SK-N-SH treated with all-trans-retinoic acid at 6 μM for 48 hours (cell line): ENCODE measurements around the gene TSPAN15.

Source experiments
- ATAC-seq: fragments of 200-7000 bp; cut with Tn5 transposase; 3 replicates; pipeline ENCODE4 v1.9.1; 2020; ENCODE audit warnings: mild to moderate bottlenecking, moderate library complexity
- ARNTL ChIP-seq: fragments of 450-650 bp; formaldehyde crosslinking; IDR thresholded peaks from 2 replicates; pipeline ENCODE4 v1.5.0; 2020; ENCODE audit warnings: low read depth, mild to moderate bottlenecking, moderate library complexity, borderline replicate concordance
- BACH2 ChIP-seq: fragments of 250-450 bp; sonication (Bioruptor Pico); IDR thresholded peaks from 2 replicates; pipeline ENCODE4 v1.9.0; 2021; ENCODE audit warnings: mild to moderate bottlenecking, borderline replicate concordance
- CSDC2 ChIP-seq: fragments of 250-450 bp; sonication (Bioruptor Pico); IDR thresholded peaks from 2 replicates; pipeline ENCODE4 v1.5.0; 2020; ENCODE audit warnings: mild to moderate bottlenecking, moderate library complexity
- ESRRG ChIP-seq: fragments of 250-450 bp; sonication (Bioruptor Pico); IDR thresholded peaks from 2 replicates; pipeline ENCODE4 v1.6.1; 2021; ENCODE audit warnings: mild to moderate bottlenecking
- GLIS3 ChIP-seq: fragments of 250-450 bp; sonication (Bioruptor Pico); IDR thresholded peaks from 2 replicates; pipeline ENCODE4 v1.5.0; 2020; ENCODE audit warnings: mild to moderate bottlenecking, moderate library complexity
- ISL1 ChIP-seq: fragments of 250-450 bp; sonication (Bioruptor Pico); IDR thresholded peaks from 2 replicates; pipeline ENCODE4 v2.1.2; 2022; ENCODE audit warnings: mild to moderate bottlenecking, moderate library complexity
- OSR1 ChIP-seq: fragments of 250-450 bp; sonication (Bioruptor Pico); IDR thresholded peaks from 2 replicates; pipeline ENCODE4 v1.8.0; 2022; ENCODE audit warnings: moderate library complexity, mild to moderate bottlenecking, inconsistent platforms
- PPARA ChIP-seq: fragments of 250-450 bp; sonication (Bioruptor Pico); IDR thresholded peaks from 2 replicates; pipeline ENCODE4 v1.5.0; 2020; ENCODE audit warnings: mild to moderate bottlenecking, borderline replicate concordance
- RARB ChIP-seq: fragments of 250-450 bp; sonication (Bioruptor Pico); IDR thresholded peaks from 2 replicates; pipeline ENCODE4 v1.8.0; 2021; ENCODE audit warnings: mild to moderate bottlenecking, moderate library complexity
- SNAI2 ChIP-seq: fragments of 250-450 bp; sonication (Bioruptor Pico); IDR thresholded peaks from 2 replicates; pipeline ENCODE4 v1.5.0; 2020; ENCODE audit warnings: mild to moderate bottlenecking, moderate library complexity
- TCF4 ChIP-seq: fragments of 250-450 bp; sonication (Bioruptor Pico); IDR thresholded peaks from 2 replicates; pipeline ENCODE4 v1.8.0; 2021; ENCODE audit warnings: mild to moderate bottlenecking, moderate library complexity, borderline replicate concordance
- TOX ChIP-seq: fragments of 250-450 bp; sonication (Bioruptor Pico); IDR thresholded peaks from 2 replicates; pipeline ENCODE4 v1.8.0; 2021; ENCODE audit warnings: mild to moderate bottlenecking, moderate library complexity, borderline replicate concordance
- ZC3H10 ChIP-seq: fragments of 250-450 bp; sonication (Bioruptor Pico); IDR thresholded peaks from 2 replicates; pipeline ENCODE4 v1.5.1; 2021; ENCODE audit warnings: mild to moderate bottlenecking, moderate library complexity
- ZFP3 ChIP-seq: fragments of 250-450 bp; sonication (Bioruptor Pico); IDR thresholded peaks from 2 replicates; pipeline ENCODE4 v1.5.0; 2020; ENCODE audit warnings: mild to moderate bottlenecking, moderate library complexity
- ZFP30 ChIP-seq: fragments of 450-650 bp; formaldehyde crosslinking; IDR thresholded peaks from 2 replicates; pipeline ENCODE4 v1.5.0; 2022; ENCODE audit warnings: mild to moderate bottlenecking, moderate library complexity
- ZNF565 ChIP-seq: fragments of 450-650 bp; formaldehyde crosslinking; conservative IDR thresholded peaks from 2 replicates; pipeline ENCODE4 v1.5.0; 2020; ENCODE audit warnings: low read depth, mild to moderate bottlenecking, moderate library complexity
- ZNF70 ChIP-seq: fragments of 450-650 bp; formaldehyde crosslinking; IDR thresholded peaks from 2 replicates; pipeline ENCODE4 v1.5.0; 2020; ENCODE audit warnings: mild to moderate bottlenecking, moderate library complexity
- ZNF8 ChIP-seq: fragments of 450-650 bp; formaldehyde crosslinking; IDR thresholded peaks from 2 replicates; pipeline ENCODE4 v1.5.0; 2020; ENCODE audit warnings: mild to moderate bottlenecking, moderate library complexity
- TF ChIP-seq, protein P1 (sequence below): fragments of 250-450 bp; sonication (Bioruptor Pico); IDR thresholded peaks from 2 replicates; pipeline ENCODE4 v1.5.1; 2020; ENCODE audit warnings: low read depth, mild to moderate bottlenecking, moderate library complexity
- TF ChIP-seq, protein P2 (sequence below): fragments of 250-450 bp; sonication (Bioruptor Pico); IDR thresholded peaks from 2 replicates; pipeline ENCODE4 v1.8.0; 2021; ENCODE audit warnings: low read depth, mild to moderate bottlenecking, moderate library complexity, borderline replicate concordance
- TF ChIP-seq, protein P3 (sequence below): fragments of 250-450 bp; sonication (Bioruptor Pico); IDR thresholded peaks from 2 replicates; pipeline ENCODE4 v1.5.1; 2021; ENCODE audit warnings: mild to moderate bottlenecking, moderate library complexity
- TF ChIP-seq, protein P4 (sequence below): fragments of 250-450 bp; sonication (Bioruptor Pico); IDR thresholded peaks from 2 replicates; pipeline ENCODE4 v1.8.0; 2020; ENCODE audit warnings: mild to moderate bottlenecking, moderate library complexity, borderline replicate concordance

TSPAN15 gene

DNA sequence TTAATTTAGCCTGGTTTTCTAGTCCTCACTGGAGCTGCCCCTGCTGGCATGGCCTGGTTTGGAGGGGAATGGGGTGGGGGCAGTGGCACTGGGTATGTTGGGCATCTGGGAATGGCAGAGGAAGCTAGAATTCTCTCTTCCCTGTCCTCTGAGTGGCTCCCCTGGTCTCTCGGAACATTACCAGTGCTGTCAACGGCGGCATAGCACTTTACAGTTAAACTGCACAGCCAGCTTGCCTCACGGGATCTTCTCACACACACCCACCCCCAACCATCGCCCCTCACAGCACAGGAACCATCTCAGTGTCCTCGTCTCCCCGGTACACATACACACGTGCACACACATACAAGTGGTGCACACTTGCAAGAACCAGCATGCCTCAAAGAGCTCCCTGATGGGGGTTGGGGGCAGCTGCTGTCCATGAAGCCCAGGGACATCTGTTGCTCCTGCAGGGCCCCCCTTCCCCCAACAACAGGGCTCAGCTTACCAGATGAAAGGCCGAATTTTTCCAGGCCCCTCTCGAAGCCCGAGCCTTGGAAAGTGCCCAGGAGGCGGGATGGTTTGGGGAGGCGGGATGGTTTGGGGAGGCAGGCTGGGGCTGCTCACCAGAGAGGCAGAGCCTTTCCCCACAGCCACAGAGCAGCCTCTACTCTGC is 41.0 kb downstream of the TSPAN15 start:
- no peak; the same call in 2 of the 3 replicates for ATAC-seq
- TF ChIP-seq ZNF70 (no peak), ISL1 (CRISPR knock-in tag) (no peak), ARNTL (CRISPR knock-in tag) (no peak), OSR1 (no peak), RARB (CRISPR knock-in tag) (no peak), TOX (CRISPR knock-in tag) (no peak), PPARA (no peak), ESRRG (CRISPR knock-in tag) (no peak), ZFP30 (CRISPR knock-in tag) (no peak), SNAI2 (CRISPR knock-in tag) (no peak), GLIS3 (CRISPR knock-in tag) (no peak), CSDC2 (CRISPR knock-in tag) (no peak), ZFP3 (CRISPR knock-in tag) (no peak), TCF4 (no peak)
- TF ChIP-seq, protein P1, sequence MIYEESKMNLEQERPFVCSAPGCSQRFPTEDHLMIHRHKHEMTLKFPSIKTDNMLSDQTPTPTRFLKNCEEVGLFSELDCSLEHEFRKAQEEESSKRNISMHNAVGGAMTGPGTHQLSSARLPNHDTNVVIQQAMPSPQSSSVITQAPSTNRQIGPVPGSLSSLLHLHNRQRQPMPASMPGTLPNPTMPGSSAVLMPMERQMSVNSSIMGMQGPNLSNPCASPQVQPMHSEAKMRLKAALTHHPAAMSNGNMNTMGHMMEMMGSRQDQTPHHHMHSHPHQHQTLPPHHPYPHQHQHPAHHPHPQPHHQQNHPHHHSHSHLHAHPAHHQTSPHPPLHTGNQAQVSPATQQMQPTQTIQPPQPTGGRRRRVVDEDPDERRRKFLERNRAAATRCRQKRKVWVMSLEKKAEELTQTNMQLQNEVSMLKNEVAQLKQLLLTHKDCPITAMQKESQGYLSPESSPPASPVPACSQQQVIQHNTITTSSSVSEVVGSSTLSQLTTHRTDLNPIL (CRISPR knock-in tag), result no peak
- TF ChIP-seq, protein P2, sequence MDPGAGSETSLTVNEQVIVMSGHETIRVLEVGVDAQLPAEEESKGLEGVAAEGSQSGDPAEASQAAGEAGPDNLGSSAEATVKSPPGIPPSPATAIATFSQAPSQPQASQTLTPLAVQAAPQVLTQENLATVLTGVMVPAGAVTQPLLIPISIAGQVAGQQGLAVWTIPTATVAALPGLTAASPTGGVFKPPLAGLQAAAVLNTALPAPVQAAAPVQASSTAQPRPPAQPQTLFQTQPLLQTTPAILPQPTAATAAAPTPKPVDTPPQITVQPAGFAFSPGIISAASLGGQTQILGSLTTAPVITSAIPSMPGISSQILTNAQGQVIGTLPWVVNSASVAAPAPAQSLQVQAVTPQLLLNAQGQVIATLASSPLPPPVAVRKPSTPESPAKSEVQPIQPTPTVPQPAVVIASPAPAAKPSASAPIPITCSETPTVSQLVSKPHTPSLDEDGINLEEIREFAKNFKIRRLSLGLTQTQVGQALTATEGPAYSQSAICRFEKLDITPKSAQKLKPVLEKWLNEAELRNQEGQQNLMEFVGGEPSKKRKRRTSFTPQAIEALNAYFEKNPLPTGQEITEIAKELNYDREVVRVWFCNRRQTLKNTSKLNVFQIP (CRISPR knock-in tag), result no peak
- TF ChIP-seq, protein P3, sequence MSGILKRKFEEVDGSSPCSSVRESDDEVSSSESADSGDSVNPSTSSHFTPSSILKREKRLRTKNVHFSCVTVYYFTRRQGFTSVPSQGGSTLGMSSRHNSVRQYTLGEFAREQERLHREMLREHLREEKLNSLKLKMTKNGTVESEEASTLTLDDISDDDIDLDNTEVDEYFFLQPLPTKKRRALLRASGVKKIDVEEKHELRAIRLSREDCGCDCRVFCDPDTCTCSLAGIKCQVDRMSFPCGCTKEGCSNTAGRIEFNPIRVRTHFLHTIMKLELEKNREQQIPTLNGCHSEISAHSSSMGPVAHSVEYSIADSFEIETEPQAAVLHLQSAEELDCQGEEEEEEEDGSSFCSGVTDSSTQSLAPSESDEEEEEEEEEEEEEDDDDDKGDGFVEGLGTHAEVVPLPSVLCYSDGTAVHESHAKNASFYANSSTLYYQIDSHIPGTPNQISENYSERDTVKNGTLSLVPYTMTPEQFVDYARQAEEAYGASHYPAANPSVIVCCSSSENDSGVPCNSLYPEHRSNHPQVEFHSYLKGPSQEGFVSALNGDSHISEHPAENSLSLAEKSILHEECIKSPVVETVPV (CRISPR knock-in tag), result no peak
- TF ChIP-seq, protein P4, sequence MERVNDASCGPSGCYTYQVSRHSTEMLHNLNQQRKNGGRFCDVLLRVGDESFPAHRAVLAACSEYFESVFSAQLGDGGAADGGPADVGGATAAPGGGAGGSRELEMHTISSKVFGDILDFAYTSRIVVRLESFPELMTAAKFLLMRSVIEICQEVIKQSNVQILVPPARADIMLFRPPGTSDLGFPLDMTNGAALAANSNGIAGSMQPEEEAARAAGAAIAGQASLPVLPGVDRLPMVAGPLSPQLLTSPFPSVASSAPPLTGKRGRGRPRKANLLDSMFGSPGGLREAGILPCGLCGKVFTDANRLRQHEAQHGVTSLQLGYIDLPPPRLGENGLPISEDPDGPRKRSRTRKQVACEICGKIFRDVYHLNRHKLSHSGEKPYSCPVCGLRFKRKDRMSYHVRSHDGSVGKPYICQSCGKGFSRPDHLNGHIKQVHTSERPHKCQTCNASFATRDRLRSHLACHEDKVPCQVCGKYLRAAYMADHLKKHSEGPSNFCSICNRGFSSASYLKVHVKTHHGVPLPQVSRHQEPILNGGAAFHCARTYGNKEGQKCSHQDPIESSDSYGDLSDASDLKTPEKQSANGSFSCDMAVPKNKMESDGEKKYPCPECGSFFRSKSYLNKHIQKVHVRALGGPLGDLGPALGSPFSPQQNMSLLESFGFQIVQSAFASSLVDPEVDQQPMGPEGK (CRISPR knock-in tag), result no peak

DNA sequence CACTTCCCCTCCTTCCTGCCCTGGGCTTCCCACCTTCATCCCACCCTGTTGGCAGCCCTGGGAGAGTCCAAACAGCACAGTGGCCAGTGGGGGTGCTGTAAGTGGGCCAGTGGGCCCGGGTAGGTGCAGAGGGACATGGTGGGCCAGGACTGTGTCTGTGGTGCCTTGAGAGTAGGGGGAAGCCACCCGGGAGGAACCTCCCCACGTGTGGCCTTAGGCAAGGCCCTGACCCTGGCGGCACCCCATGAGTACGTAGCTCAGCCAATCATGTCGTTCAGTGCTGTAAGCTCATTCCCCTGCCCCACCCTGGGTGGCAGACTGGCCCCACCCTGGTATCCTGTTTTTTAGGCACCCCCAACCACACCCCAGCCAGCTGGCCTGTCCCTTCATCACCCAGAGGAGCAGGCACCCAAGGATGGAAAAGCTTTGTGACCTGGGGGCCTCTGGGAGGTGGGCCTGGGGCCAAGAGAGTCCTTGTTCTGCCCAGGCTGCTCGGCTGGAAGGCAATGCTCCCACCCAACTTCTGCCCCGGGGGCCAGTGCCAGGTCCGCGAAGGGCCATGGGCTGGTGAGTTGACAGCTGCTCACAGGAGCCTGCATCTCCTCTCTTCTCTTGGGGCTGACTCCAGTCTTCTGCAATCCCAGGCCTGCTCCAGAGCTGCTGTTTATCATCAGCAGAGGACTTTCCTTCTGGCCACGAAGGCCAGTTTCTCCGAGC is 41.6 kb downstream of the TSPAN15 start:
- TF ChIP-seq RARB (CRISPR knock-in tag), result no peak

DNA sequence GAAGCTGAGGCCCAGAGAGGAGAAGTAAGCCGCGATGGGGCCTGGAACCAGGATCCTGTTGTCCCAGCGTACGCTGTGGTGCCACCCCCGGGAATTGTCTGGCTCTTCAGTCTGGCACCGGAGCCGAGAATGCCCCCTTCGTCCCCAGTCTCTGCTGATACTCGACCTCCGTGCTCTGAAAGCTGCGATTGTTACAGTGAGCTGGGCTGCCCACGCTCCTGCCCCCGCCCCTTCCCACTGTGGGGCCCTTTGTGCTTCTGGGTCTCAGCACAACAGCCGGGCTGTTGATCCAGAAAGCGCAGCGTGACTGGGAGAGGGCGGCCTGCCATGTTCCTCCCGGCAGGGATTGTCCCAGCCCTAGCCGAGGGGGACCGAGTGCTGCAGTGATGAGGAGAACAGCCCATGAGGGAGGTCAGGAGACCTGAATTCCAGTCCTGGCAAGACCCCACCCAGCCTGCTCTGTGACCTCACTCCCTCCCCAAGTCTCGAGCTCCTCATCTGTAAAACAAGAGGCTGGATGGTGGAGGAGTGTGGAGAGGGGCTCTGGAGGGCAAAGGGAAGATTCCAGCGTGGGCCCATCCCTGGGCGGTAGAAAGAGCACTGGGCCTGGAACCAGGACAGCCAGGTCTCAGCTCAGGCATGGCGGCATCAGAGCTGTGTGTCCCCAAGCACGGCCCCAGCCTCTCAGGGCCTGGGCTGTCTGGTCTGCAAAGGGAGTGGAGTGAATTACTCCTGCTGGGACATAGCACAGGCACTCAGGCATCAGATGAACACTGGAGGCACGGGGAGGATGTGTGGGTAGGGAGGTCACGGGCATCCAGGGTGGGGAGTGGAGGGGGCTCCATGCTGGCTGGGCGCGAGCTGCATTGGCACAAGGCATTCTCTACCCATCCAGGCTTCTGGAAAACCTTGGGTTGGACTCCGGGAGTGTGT is 43.6 kb downstream of the TSPAN15 start:
- ATAC-seq, result no peak
- TF ChIP-seq ZNF565 (CRISPR knock-in tag) (no peak), ZFP3 (CRISPR knock-in tag) (no peak), BACH2 (no peak), CSDC2 (CRISPR knock-in tag) (no peak)

More for the DNA sequence above, 41.6 kb downstream of the TSPAN15 start:
- no peak for ATAC-seq

DNA sequence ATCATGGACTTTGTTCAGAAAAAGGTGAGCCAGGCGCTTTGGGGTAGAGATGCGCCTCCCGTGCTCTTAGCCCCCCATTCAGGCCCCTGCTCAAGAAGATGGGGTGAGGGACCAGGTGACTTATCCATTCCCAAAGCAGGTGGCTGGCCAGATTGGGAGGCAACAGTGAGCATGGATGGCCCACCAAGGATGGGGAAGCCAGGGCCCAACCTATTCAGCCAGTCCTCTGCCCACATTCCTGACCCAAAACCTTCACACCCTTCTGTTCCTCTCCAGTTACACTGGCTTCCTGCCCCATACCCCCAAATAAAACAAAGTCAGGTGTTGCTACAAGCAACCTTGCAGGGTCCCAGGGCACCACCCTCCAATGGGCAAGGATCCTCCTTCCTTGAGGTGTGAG is 44.4 kb downstream of the TSPAN15 start:
- no peak for ATAC-seq
- TF ChIP-seq PPARA (no peak), ISL1 (CRISPR knock-in tag) (no peak), ZNF70 (no peak), CSDC2 (CRISPR knock-in tag) (no peak), BACH2 (no peak), ZNF565 (CRISPR knock-in tag) (no peak), ZNF8 (CRISPR knock-in tag) (no peak), ZC3H10 (CRISPR knock-in tag) (no peak), ESRRG (CRISPR knock-in tag) (no peak), RARB (CRISPR knock-in tag) (no peak), GLIS3 (CRISPR knock-in tag) (no peak), OSR1 (no peak)
- TF ChIP-seq, protein P4 (CRISPR knock-in tag), result no peak
- TF ChIP-seq, protein P1 (CRISPR knock-in tag), result no peak
- TF ChIP-seq, protein P3 (CRISPR knock-in tag), result no peak
